ENCODE data around the gene PDE1C. TPM values are rescaled to one million over a fixed set of nuclear protein-coding genes. Genes with fewer than 3 reads are reported as not detected.

The PDE1C gene
- total RNA-seq, 1 donor from 2014 or later, result 0.26 TPM

GRCh38 chr7:31751726-31752125, 318.5 kb downstream of the PDE1C start:
- Mint-ChIP-seq H3K9me3 (peaks cover 7% of the 10 kb centered on the region), H3K4me3 (no peak overlapping the region), H3K27me3 (ENCODE audit: low read depth) (peaks cover 4% of the 10 kb centered on the region), H3K27ac (ENCODE audit: unreplicated experiment) (no peak overlapping the region), H3K4me1 (peaks cover 4% of the 10 kb centered on the region), H3K36me3 (ENCODE audit: low read depth) (no peaks in the 10 kb centered on the region)
- no peak for DNase-seq (ENCODE audit: low read depth, low spot score)
- TF ChIP-seq, protein P1, sequence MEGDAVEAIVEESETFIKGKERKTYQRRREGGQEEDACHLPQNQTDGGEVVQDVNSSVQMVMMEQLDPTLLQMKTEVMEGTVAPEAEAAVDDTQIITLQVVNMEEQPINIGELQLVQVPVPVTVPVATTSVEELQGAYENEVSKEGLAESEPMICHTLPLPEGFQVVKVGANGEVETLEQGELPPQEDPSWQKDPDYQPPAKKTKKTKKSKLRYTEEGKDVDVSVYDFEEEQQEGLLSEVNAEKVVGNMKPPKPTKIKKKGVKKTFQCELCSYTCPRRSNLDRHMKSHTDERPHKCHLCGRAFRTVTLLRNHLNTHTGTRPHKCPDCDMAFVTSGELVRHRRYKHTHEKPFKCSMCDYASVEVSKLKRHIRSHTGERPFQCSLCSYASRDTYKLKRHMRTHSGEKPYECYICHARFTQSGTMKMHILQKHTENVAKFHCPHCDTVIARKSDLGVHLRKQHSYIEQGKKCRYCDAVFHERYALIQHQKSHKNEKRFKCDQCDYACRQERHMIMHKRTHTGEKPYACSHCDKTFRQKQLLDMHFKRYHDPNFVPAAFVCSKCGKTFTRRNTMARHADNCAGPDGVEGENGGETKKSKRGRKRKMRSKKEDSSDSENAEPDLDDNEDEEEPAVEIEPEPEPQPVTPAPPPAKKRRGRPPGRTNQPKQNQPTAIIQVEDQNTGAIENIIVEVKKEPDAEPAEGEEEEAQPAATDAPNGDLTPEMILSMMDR (conservative IDR thresholded peaks at IDR 0.05), result no peak

GRCh38 chr7:31748084-31748483, 322.1 kb downstream of the PDE1C start:
- DNase-seq (ENCODE audit: low read depth, low spot score), result no peak
- Mint-ChIP-seq H3K9me3 (peaks cover 3% of the 10 kb centered on the region), H3K4me1 (peaks cover 4% of the 10 kb centered on the region), H3K36me3 (ENCODE audit: low read depth) (no peaks in the 10 kb centered on the region), H3K4me3 (no peak overlapping the region), H3K27me3 (ENCODE audit: low read depth) (peaks cover 16% of the 10 kb centered on the region), H3K27ac (ENCODE audit: unreplicated experiment) (no peak overlapping the region)
- TF ChIP-seq, protein P1 (conservative IDR thresholded peaks at IDR 0.05), result no peak

GRCh38 chr7:31747553-31747952, 322.7 kb downstream of the PDE1C start:
- Mint-ChIP-seq H3K4me1 (peaks cover 4% of the 10 kb centered on the region), H3K4me3 (no peak overlapping the region), H3K9me3 (peaks cover 3% of the 10 kb centered on the region), H3K27ac (ENCODE audit: unreplicated experiment) (no peak overlapping the region), H3K27me3 (ENCODE audit: low read depth) (peaks cover 22% of the 10 kb centered on the region), H3K36me3 (ENCODE audit: low read depth) (no peaks in the 10 kb centered on the region)
- DNase-seq (ENCODE audit: low read depth, low spot score), result no peak
- TF ChIP-seq, protein P1 (conservative IDR thresholded peaks at IDR 0.05), result no peak

DNA sequence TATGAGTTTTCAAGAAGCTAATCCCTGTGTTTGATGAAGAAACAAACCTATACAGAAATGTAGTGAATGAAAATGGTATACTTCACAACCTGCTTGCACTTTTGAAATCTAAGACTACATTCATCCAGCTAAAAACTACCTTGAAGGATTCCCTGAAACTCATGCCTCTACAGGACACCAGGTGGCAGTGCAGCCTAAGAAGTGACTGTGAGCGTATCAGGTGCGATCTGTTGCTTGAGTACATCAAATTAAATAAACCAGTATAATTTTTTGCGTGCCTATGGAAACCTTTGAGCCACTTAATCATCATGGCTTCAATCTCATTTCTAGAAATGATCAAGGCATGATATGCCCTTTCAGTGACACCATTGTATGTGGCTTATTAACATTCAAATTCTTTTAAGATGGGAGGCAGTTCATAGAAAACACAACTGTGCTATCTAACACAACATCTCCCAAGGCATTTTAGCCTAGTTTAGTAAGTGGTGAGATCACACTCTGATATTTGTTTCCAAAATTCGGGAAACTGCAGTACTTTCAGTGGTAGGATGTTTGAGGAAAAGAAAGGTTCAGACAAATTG, 325.8 kb downstream of the PDE1C start:
- no peak overlapping the region for H3K4me3 Mint-ChIP-seq
- H3K27me3 Mint-ChIP-seq (ENCODE audit: low read depth), result peaks cover 38% of the 10 kb centered on the region
- no peak overlapping the region for H3K27ac Mint-ChIP-seq (ENCODE audit: unreplicated experiment)
- peak; percentile 62 for DNase-seq (ENCODE audit: low read depth, low spot score)
- TF ChIP-seq, protein P1 (conservative IDR thresholded peaks at IDR 0.05), result peak; percentile 99
- no peaks in the 10 kb centered on the region for H3K36me3 Mint-ChIP-seq (ENCODE audit: low read depth)
- H3K4me1 Mint-ChIP-seq, result no peaks in the 10 kb centered on the region
- peaks cover 3% of the 10 kb centered on the region for H3K9me3 Mint-ChIP-seq

- Mint-ChIP-seq H3K27me3 (ENCODE audit: low read depth) (peaks cover 34% of the 10 kb centered on the region), H3K27ac (ENCODE audit: unreplicated experiment) (no peak overlapping the region), H3K4me1 (no peaks in the 10 kb centered on the region), H3K4me3 (no peak overlapping the region), H3K36me3 (ENCODE audit: low read depth) (no peaks in the 10 kb centered on the region), H3K9me3 (no peaks in the 10 kb centered on the region)
- TF ChIP-seq, protein P1 (conservative IDR thresholded peaks at IDR 0.05), result no peak
- DNase-seq (ENCODE audit: low read depth, low spot score), result no peak
Measured at GRCh38 chr7:31741852-31742251, 328.4 kb downstream of the PDE1C start.
